Astrocyte (in vitro differentiated cells and primary cell): ENCODE measurements around the gene CLMN. TPM values are rescaled to one million over a fixed set of nuclear protein-coding genes. Genes with fewer than 3 reads are reported as not detected.

Source experiments
- DNase-seq: peaks from one replicate; pipeline ENCODE4 v3.0.0-alpha.2; 2010; ENCODE audit warnings: low read depth
- FAIRE-seq: peaks from 2 replicates; lab custom pipeline; 2011; peaks lifted over from hg19 to GRCh38; lab: Jason Lieb, UNC
- H2AFZ ChIP-seq: 2 replicates; pipeline ENCODE4 v1.6.0; 2012; ENCODE audit warnings: low read depth, low read length, inconsistent platforms
- H3K27ac ChIP-seq: 2 replicates; pipeline ENCODE4 v1.5.1; 2011; ENCODE audit warnings: low read depth, low read length, inconsistent platforms
- H3K27me3 ChIP-seq: 2 replicates; pipeline ENCODE4 v1.6.0; 2011; ENCODE audit warnings: low read length, inconsistent platforms; ENCODE audit not compliant: insufficient read depth
- H3K36me3 ChIP-seq: 2 replicates; pipeline ENCODE4 v1.5.1; 2011; ENCODE audit warnings: low read length, inconsistent platforms; ENCODE audit not compliant: insufficient read depth
- H3K4me1 ChIP-seq: 2 replicates; pipeline ENCODE4 v1.5.1; 2011; ENCODE audit warnings: low read length, inconsistent platforms; ENCODE audit not compliant: insufficient read depth
- H3K4me2 ChIP-seq: 2 replicates; pipeline ENCODE4 v1.6.0; 2012; ENCODE audit warnings: low read length, inconsistent platforms
- H3K4me3 ChIP-seq: 2 replicates; pipeline ENCODE4 v1.5.1; 2011; ENCODE audit warnings: low read depth, mild to moderate bottlenecking, low read length, inconsistent platforms; ENCODE audit not compliant: insufficient read depth
- H3K79me2 ChIP-seq: 2 replicates; pipeline ENCODE4 v1.6.0; 2012; ENCODE audit warnings: mild to moderate bottlenecking, low read length, inconsistent platforms; ENCODE audit not compliant: insufficient read depth
- H3K9ac ChIP-seq: 2 replicates; pipeline ENCODE4 v1.6.0; 2012; ENCODE audit warnings: mild to moderate bottlenecking, low read length, inconsistent platforms
- H3K9me3 ChIP-seq: 2 replicates; pipeline ENCODE4 v1.5.1; 2012; ENCODE audit warnings: low read depth, mild to moderate bottlenecking, low read length, inconsistent platforms; ENCODE audit not compliant: insufficient read depth
- H4K20me1 ChIP-seq: 2 replicates; pipeline ENCODE4 v1.6.0; 2012; ENCODE audit warnings: low read length, inconsistent platforms; ENCODE audit not compliant: insufficient read depth
- H3K27ac Mint-ChIP-seq: one replicate; pipeline ENCODE4 v1.8.0; 2021; ENCODE audit warnings: mild to moderate bottlenecking, mixed read lengths; ENCODE audit not compliant: unreplicated experiment
- H3K27me3 Mint-ChIP-seq: one replicate; pipeline ENCODE4 v1.8.0; 2021; ENCODE audit warnings: low read depth, mixed read lengths; ENCODE audit not compliant: unreplicated experiment
- H3K36me3 Mint-ChIP-seq: one replicate; pipeline ENCODE4 v1.8.0; 2021; ENCODE audit warnings: low read depth, mixed read lengths; ENCODE audit not compliant: unreplicated experiment
- H3K4me1 Mint-ChIP-seq: one replicate; pipeline ENCODE4 v1.8.0; 2021; ENCODE audit warnings: low read depth, mixed read lengths; ENCODE audit not compliant: unreplicated experiment
- H3K4me3 Mint-ChIP-seq: one replicate; pipeline ENCODE4 v1.8.0; 2021; ENCODE audit warnings: mild to moderate bottlenecking, moderate library complexity, mixed read lengths; ENCODE audit not compliant: unreplicated experiment
- H3K9me3 Mint-ChIP-seq: one replicate; pipeline ENCODE4 v1.8.0; 2021; ENCODE audit warnings: mild to moderate bottlenecking, mixed read lengths; ENCODE audit not compliant: unreplicated experiment
- EZH2 ChIP-seq: IDR thresholded peaks from 2 replicates; pipeline ENCODE4 v1.6.1; 2012; ENCODE audit warnings: mild to moderate bottlenecking, low read length, inconsistent platforms; ENCODE audit not compliant: insufficient read depth
- total RNA-seq: library from RNA; stranded (reverse); gene quantifications from 2 replicates; pipeline ENCODE4 v1.2.1, GENCODE V29; 2021
- TF ChIP-seq, protein P1 (sequence below): IDR thresholded peaks from 2 replicates; pipeline ENCODE4 v1.5.1; 2011; ENCODE audit warnings: low read depth, mild to moderate bottlenecking, inconsistent platforms, low read length, moderate library complexity; ENCODE audit not compliant: insufficient read depth

The CLMN gene
- total RNA-seq, 1 donor from 2014 or later: 14.0 TPM

DNA sequence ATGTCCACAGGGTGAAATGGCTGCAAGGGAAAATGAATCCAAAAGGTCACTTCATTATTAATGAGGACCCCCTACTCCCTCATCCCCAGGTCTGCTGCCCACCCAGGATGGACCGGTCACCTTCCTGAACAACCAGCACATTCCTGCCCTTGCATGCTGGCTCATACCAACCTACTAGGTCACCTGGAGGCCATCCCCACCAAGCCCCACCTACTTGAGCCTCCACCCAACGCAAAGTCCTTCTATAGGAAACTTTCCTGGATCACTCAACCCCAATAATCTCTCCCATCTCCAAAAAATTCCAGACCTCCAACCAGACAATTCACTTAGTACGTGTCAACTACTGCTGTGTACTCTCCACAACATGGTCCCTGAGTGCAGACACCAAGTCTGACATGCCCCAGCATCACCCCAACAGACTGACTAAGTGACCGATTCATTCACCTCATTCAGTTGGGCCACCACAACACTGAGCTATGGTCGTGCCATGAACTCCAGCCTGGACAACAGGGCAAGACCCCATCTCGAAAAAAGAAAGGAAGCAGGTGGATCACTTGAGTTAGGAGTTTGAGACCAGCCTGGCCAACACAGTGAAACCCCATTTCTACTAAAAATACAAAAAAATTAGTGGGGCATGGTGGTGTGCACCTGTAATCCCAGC lies 18.1 kb downstream of the CLMN start:
- FAIRE-seq (no peak), DNase-seq (no peak)
- H3K27me3 ChIP-seq: no peaks in the 10 kb centered on the region
- Mint-ChIP-seq H3K36me3 (peaks cover 2% of the 10 kb centered on the region), H3K27me3 (peaks cover 13% of the 10 kb centered on the region), H3K9me3 (no peaks in the 10 kb centered on the region), H3K27ac (peak overlapping the region; percentile 10), H3K4me3 (no peak overlapping the region), H3K4me1 (peaks cover 2% of the 10 kb centered on the region)
- H3K9me3 ChIP-seq: no peaks in the 10 kb centered on the region
- H3K4me3 ChIP-seq: no peak overlapping the region
- H3K27ac ChIP-seq: no peak overlapping the region
- H2AFZ ChIP-seq: no peak overlapping the region
- H3K4me1 ChIP-seq: no peaks in the 10 kb centered on the region
- no peak overlapping the region for H3K9ac ChIP-seq
- no peaks in the 10 kb centered on the region for H3K36me3 ChIP-seq
- H4K20me1 ChIP-seq: no peaks in the 10 kb centered on the region
- TF ChIP-seq, protein P1, sequence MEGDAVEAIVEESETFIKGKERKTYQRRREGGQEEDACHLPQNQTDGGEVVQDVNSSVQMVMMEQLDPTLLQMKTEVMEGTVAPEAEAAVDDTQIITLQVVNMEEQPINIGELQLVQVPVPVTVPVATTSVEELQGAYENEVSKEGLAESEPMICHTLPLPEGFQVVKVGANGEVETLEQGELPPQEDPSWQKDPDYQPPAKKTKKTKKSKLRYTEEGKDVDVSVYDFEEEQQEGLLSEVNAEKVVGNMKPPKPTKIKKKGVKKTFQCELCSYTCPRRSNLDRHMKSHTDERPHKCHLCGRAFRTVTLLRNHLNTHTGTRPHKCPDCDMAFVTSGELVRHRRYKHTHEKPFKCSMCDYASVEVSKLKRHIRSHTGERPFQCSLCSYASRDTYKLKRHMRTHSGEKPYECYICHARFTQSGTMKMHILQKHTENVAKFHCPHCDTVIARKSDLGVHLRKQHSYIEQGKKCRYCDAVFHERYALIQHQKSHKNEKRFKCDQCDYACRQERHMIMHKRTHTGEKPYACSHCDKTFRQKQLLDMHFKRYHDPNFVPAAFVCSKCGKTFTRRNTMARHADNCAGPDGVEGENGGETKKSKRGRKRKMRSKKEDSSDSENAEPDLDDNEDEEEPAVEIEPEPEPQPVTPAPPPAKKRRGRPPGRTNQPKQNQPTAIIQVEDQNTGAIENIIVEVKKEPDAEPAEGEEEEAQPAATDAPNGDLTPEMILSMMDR: no peak
- TF ChIP-seq EZH2: no peak
- H3K4me2 ChIP-seq: no peak overlapping the region
- H3K79me2 ChIP-seq: no peaks in the 10 kb centered on the region

DNA sequence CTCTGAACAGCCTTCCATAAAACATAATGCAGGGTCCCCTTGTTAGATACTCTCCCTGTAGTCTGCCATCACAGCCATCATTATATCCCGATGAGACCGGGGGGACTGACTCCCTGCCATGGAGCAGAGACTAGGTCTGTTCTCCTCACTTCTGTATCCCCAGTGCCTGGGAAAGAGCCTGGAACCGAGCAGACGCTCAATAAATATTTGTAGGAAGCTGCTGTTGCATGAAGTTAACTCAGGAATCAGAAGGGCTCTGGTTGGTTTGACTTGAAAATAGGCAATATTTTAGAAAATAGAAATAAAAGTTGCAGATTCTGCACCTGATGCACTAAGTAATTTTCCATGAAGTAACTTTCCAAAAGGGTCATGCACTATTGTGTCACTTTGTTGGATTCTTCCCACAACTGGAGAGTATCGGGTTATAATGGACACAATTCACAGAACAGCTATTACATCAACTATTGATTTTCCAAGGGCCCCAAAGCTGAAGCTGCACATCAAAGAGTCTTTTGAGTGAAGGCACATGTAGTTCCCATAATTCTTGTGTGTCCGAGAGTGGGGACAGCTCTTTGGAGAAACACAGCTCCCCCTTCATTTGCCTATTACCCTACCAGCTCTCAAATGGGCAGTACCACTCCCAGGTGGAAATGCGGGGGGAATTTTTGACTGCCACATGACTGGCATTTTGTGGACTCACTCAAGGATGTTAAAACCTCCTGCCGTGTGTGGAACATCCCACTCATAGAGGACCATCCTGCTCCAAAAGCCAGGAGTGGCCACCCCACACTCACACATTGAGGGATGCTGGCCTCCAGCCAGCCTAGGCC lies 18.8 kb downstream of the CLMN start:
- H4K20me1 ChIP-seq: no peaks in the 10 kb centered on the region
- no peak overlapping the region for H3K4me2 ChIP-seq
- no peak overlapping the region for H3K4me3 ChIP-seq
- H3K4me1 ChIP-seq: no peaks in the 10 kb centered on the region
- H2AFZ ChIP-seq: no peak overlapping the region
- H3K9ac ChIP-seq: no peak overlapping the region
- no peak overlapping the region for H3K27ac ChIP-seq
- no peaks in the 10 kb centered on the region for H3K27me3 ChIP-seq
- no peaks in the 10 kb centered on the region for H3K79me2 ChIP-seq
- H3K27ac Mint-ChIP-seq: no peak overlapping the region
- FAIRE-seq: no peak
- peaks cover 2% of the 10 kb centered on the region for H3K9me3 Mint-ChIP-seq
- DNase-seq: no peak
- no peak for TF ChIP-seq EZH2
- TF ChIP-seq, protein P1: no peak
- no peak overlapping the region for H3K4me3 Mint-ChIP-seq
- H3K4me1 Mint-ChIP-seq: peaks cover 6% of the 10 kb centered on the region
- peaks cover 5% of the 10 kb centered on the region for H3K36me3 Mint-ChIP-seq
- peaks cover 13% of the 10 kb centered on the region for H3K27me3 Mint-ChIP-seq
- H3K36me3 ChIP-seq: no peaks in the 10 kb centered on the region
- no peaks in the 10 kb centered on the region for H3K9me3 ChIP-seq
